HG03575 (cell line): Measurements from ENCODE around the gene SIRT3.
"Not testable (repeated sequence)": the region's sequence is repeated elsewhere in the genome, so short reads cannot be mapped to it uniquely, and the experiment has no call there.

Experiments
- ATAC-seq: cut with Tn5 transposase; IDR thresholded peaks from one replicate; pipeline ENCODE4 v1.9.1; 2021; ENCODE audit not compliant: unreplicated experiment, insufficient number of reproducible peaks, low FRiP score; ENCODE audit errors: extremely low read depth

SIRT3 gene

GRCh38 chr11:221998-222789 is 13.9 kb downstream of the SIRT3 start:
- ATAC-seq, result no peak

GRCh38 chr11:221539-221938 is 14.6 kb downstream of the SIRT3 start:
- ATAC-seq, result no peak

DNA sequence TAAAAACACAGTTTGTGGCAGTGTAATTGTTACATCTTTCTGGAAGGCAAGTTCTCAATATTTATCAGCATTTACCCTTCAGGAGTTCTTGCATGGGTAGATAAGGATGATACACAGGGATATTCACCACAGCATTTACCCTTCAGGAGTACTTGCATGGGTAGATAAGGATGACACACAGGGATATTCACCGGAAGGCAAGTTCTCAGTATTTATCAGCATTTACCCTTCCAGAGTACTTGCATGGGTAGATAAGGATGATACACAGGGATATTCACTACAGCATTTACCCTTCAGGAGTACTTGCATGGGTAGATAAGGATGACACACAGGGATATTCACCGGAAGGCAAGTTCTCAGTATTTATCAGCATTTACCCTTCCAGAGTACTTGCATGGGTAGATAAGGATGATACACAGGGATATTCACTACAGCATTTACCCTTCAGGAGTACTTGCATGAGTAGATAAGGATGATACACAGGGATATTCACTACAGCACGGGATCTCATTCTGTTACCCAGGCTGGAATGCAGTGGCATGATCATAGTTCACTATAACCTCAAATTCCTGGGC is 15.4 kb downstream of the SIRT3 start:
- not testable (repeated sequence) for ATAC-seq

- no peak for ATAC-seq
These were observed 17.1 kb downstream of the SIRT3 start for GRCh38 chr11:218815-219593.

GRCh38 chr11:217704-218103 is 18.4 kb downstream of the SIRT3 start:
- no peak for ATAC-seq

DNA sequence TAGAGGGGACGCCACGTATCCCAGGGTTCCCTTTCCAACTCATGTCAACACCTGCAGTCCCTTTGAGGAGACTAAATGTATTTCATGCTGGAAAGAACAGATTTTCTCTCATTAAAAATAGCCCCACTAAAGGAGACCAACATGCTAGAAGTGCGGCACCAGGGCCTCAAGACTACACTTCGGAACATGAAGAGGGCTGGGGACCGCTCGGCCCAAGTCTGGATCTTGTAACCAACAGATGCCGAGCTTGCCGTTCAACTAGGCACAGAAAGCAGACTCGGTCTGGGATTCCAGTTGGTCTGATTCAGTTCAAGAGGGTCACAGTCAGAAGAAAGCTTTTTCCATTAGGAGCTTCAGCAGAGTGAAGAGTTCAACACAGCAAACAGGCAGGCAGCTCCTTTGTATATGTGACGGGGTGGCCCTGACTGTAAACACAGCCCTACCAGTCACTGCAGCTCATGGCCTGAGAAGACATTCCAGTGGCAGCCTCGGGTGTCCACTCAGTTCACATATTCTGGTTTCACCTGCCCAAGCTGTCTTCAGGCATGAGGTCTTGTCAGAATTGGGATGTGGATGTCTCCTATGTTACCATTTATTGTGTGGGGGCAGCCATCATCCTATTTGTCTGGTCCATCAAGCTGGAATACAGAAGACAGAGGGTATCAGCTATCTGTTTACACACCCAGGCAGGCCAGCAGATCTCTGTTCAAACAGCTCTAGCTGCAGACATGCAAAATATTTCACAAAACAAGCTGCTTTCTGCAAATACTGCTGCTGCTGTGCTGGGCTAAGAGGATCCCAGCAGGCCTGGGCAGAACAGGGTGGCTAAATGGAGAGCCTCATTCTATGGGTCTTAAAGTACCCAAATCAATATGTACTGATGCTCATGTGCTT is 19.8 kb downstream of the SIRT3 start:
- ATAC-seq, result no peak

- no peak for ATAC-seq
These were observed 20.5 kb downstream of the SIRT3 start for GRCh38 chr11:215581-216037.

DNA sequence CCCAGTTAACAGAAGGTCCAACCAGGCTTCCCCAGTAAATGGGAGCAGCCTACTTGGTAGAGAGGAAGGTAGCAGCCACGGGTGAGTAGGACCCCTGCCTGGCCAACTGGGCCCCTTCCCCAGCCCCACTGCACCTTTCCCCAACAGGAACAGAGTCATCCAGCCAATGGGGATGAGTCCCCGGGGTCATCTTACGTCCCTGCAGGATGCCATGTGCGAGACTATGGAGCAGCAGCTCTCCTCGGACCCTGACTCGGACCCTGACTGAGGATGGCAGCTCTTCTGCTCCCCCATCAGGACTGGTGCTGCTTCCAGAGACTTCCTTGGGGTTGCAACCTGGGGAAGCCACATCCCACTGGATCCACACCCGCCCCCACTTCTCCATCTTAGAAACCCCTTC is 22.1 kb downstream of the SIRT3 start:
- no peak for ATAC-seq

DNA sequence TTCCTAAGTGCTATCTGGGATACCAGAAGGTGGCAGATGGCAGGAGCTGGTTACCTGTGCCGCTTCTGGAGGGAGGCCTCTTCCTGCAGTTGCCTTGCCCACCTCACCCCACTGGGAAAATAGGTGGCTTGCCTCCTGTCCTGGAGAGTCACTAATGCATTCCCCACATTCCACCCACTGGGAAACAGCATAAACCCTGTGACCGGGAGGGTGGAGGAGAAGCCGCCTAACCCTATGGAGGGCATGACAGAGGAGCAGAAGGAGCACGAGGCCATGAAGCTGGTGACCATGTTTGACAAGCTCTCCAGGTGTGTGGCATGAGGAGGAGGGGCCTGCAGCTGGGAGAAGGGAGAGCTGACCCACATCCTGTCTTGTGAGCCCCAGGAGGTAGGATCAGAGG is 23.0 kb downstream of the SIRT3 start:
- no peak for ATAC-seq

DNA sequence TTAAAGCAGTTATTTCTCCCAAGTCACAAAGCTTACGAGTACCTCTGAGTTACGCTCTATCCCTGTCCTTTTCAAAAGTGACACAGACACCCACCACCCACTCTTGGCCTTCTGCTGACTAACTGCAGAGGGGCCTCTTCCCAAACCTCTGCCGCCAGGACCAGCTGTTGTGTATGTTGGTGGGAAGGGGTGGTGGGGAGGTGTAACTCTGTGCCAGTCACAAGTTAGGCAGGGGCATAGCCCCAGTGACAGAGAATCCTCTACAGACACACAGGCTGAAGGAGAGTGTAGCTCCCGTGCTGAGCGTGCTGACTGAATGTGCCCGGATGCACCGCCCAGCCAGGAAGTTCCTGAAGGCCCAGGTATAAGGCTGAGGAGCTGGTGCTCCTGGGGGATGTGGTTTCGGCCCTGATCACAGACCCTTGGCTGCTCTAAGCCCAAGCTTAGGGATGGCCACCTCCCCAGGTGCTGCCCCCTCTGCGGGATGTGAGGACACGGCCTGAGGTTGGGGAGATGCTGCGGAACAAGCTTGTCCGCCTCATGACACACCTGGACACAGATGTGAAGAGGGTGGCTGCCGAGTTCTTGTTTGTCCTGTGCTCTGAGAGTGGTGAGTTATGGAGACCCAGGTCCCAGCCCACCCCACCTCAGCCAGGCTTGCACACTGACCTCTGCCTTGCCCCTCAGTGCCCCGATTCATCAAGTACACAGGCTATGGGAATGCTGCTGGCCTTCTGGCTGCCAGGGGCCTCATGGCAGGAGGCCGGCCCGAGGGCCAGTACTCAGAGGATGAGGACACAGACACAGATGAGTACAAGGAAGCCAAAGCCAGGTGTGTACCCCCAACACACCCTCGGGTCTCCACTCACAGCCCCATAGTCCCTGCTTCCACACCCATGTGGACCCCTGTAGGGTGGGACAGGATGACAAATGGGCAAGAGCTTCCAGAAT is 23.7 kb downstream of the SIRT3 start:
- no peak for ATAC-seq

DNA sequence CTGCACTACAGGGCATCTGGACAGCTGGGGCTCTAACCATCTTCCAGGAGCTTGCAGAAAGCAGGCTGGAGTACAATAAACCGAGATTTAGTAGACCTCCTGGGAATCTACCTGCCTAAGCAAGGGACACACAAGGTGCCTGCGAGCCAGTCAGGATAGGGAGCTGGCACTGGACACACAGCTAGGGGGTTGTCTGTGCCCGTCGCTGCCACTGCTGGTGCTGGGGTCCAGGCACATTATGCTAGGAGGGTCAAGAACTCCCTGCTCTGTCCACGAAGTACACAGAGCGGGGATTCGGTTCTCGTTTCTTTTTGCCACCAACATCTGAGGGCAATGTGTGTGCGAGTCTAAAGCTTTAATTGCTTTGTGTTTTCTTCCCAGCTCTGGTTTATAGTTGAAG is 24.4 kb downstream of the SIRT3 start:
- no peak for ATAC-seq

- ATAC-seq, result no peak
These were observed 24.8 kb downstream of the SIRT3 start for GRCh38 chr11:211295-211694.

DNA sequence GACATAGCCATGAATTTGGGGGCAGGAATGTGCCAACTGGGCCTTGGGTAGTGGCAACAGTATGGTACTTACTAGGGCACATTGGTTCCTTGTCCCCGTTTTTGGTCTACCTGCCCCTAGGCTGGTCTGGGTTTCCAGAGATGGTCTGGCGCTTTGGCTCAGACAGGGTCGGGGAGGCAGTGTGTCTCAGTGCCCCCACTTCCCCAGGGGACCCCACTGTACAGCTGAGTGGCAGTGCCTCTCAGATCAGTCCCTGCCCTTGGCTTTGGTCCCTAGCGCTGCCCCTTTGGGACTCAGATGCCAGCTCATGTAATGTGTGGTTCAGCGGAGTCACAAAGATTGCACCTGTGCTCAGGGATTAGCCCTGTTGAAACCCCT is 25.4 kb downstream of the SIRT3 start:
- no peak for ATAC-seq

DNA sequence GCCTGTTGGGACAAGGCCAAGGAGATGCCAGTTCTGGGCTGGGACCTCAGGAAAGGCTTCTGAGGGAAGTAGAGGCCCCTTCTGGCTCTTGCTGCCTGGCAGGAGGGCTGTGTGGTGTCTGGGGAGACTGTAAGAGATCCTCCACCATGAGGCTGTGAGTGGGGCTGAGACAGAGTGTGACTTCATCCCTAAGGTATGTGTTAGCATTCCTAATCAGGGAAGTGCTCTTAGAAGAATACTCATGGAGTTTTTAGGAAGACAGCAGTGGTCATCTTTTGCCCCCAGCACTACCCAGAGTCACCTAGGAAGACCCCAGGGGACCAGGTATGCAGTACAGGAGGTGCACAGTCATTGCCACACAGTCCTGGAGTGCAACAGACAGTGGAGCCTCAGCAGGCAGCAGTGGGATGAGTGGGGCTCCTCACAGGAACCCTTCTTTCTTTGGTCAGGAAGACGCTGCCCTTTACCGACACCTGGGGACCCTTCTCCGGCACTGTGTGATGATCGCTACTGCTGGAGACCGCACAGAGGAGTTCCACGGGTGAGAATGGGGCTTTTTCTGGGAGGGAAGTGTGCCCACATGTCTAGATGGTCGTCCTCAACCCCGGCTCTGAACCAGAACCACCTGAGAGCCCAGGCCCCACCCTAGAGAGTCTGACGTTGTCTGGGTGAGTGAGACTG is 25.9 kb downstream of the SIRT3 start:
- ATAC-seq, result no peak

- ATAC-seq, result no peak
These were observed 26.6 kb downstream of the SIRT3 start for GRCh38 chr11:209275-210121.

- no peak for ATAC-seq
These were observed 27.3 kb downstream of the SIRT3 start for GRCh38 chr11:208917-209260.
